Measurements from ENCODE around the gene ARL11.
A peak's percentile ranks its signal among the peaks of the same experiment; 100 is the strongest.

ARL11 gene

GRCh38 chr13:49664606-49665005 lies 36.3 kb downstream of the ARL11 start:
- no peak for DNase-seq (ENCODE audit: extremely low spot score)
- ChIA-PET CTCF (no interaction called here), POLR2A (interaction anchor here (0.7 kb wide), 1 partner anchor 128 kb away, joined by 3 read pairs; the partner anchor contains the start of gene KPNA3)
- TF ChIP-seq ZNF384 (IDR thresholded peaks at IDR 0.05) (no peak), BHLHE40 (IDR thresholded peaks at IDR 0.05; ENCODE audit: borderline replicate concordance) (no peak), SUZ12 (IDR thresholded peaks at IDR 0.05) (no peak), PKNOX1 (IDR thresholded peaks at IDR 0.05) (no peak), FOXK2 (IDR thresholded peaks at IDR 0.05) (no peak), NFRKB (IDR thresholded peaks at IDR 0.05) (no peak), TARDBP (IDR thresholded peaks at IDR 0.05) (no peak), CTBP1 (IDR thresholded peaks at IDR 0.05; ENCODE audit: borderline replicate concordance) (no peak), LEF1 (IDR thresholded peaks at IDR 0.05; ENCODE audit: borderline replicate concordance) (no peak), FOXA1 (IDR thresholded peaks at IDR 0.05) (no peak), SP1 (IDR thresholded peaks at IDR 0.05) (no peak), L3MBTL2 (conservative IDR thresholded peaks at IDR 0.05) (no peak), HDGF (IDR thresholded peaks at IDR 0.05; ENCODE audit: borderline replicate concordance) (no peak), FOXM1 (IDR thresholded peaks at IDR 0.05; ENCODE audit: borderline replicate concordance) (no peak), ELF4 (IDR thresholded peaks at IDR 0.05) (no peak)

- CTCF ChIA-PET, result no interaction called here
- DNase-seq (ENCODE audit: extremely low spot score), result no peak
These were observed 39.5 kb downstream of the ARL11 start for GRCh38 chr13:49667773-49668172.

GRCh38 chr13:49669735-49670309 lies 41.5 kb downstream of the ARL11 start:
- CTCF ChIA-PET, result no interaction called here
- DNase-seq (ENCODE audit: extremely low spot score), result peak; percentile 75
- TF ChIP-seq BHLHE40 (IDR thresholded peaks at IDR 0.05; ENCODE audit: borderline replicate concordance) (no peak), LEF1 (IDR thresholded peaks at IDR 0.05; ENCODE audit: borderline replicate concordance) (no peak), SP1 (IDR thresholded peaks at IDR 0.05) (no peak), FOXA1 (IDR thresholded peaks at IDR 0.05) (no peak), PKNOX1 (IDR thresholded peaks at IDR 0.05) (no peak), ZNF384 (IDR thresholded peaks at IDR 0.05) (no peak), SUZ12 (IDR thresholded peaks at IDR 0.05) (no peak), FOXK2 (IDR thresholded peaks at IDR 0.05) (no peak), HDGF (IDR thresholded peaks at IDR 0.05; ENCODE audit: borderline replicate concordance) (no peak), L3MBTL2 (conservative IDR thresholded peaks at IDR 0.05) (no peak), NFRKB (IDR thresholded peaks at IDR 0.05) (no peak), ELF4 (IDR thresholded peaks at IDR 0.05) (no peak)

More at GRCh38 chr13:49667773-49668172, 39.5 kb downstream of the ARL11 start:
- POLR2A ChIA-PET, result no interaction called here
- TF ChIP-seq L3MBTL2 (conservative IDR thresholded peaks at IDR 0.05) (no peak), HDGF (IDR thresholded peaks at IDR 0.05; ENCODE audit: borderline replicate concordance) (no peak), PKNOX1 (IDR thresholded peaks at IDR 0.05) (no peak), LEF1 (IDR thresholded peaks at IDR 0.05; ENCODE audit: borderline replicate concordance) (no peak), ZNF384 (IDR thresholded peaks at IDR 0.05) (no peak), TARDBP (IDR thresholded peaks at IDR 0.05) (no peak), FOXA1 (IDR thresholded peaks at IDR 0.05) (no peak), BHLHE40 (IDR thresholded peaks at IDR 0.05; ENCODE audit: borderline replicate concordance) (no peak), FOXM1 (IDR thresholded peaks at IDR 0.05; ENCODE audit: borderline replicate concordance) (no peak), NFRKB (IDR thresholded peaks at IDR 0.05) (no peak), FOXK2 (IDR thresholded peaks at IDR 0.05) (no peak), ARNT (IDR thresholded peaks at IDR 0.05) (no peak), SP1 (IDR thresholded peaks at IDR 0.05) (no peak), CTBP1 (IDR thresholded peaks at IDR 0.05; ENCODE audit: borderline replicate concordance) (no peak), SUZ12 (IDR thresholded peaks at IDR 0.05) (no peak), ELF4 (IDR thresholded peaks at IDR 0.05) (no peak)

GRCh38 chr13:49670828-49671227 lies 42.5 kb downstream of the ARL11 start:
- ChIA-PET POLR2A (interaction anchor here (1.8 kb wide), 1 partner anchor 122 kb away, joined by 8 read pairs; the partner anchor contains the start of gene KPNA3), CTCF (no interaction called here)

More at GRCh38 chr13:49669735-49670309, 41.5 kb downstream of the ARL11 start:
- POLR2A ChIA-PET, result interaction anchor here (1.8 kb wide), 1 partner anchor 123 kb away, joined by 8 read pairs; the partner anchor contains the start of gene KPNA3

GRCh38 chr13:49676581-49677298 lies 48.4 kb downstream of the ARL11 start:
- ChIA-PET POLR2A (interaction anchor here (1.0 kb wide), 1 partner anchor 12 kb away, joined by 3 read pairs; no protein-coding TSS in a partner anchor), CTCF (no interaction called here)
- no peak for DNase-seq (ENCODE audit: extremely low spot score)
- TF ChIP-seq CTBP1 (IDR thresholded peaks at IDR 0.05; ENCODE audit: borderline replicate concordance) (no peak), FOXK2 (IDR thresholded peaks at IDR 0.05) (no peak), HDGF (IDR thresholded peaks at IDR 0.05; ENCODE audit: borderline replicate concordance) (no peak), FOXM1 (IDR thresholded peaks at IDR 0.05; ENCODE audit: borderline replicate concordance) (no peak), BHLHE40 (IDR thresholded peaks at IDR 0.05; ENCODE audit: borderline replicate concordance) (no peak), ELF4 (IDR thresholded peaks at IDR 0.05) (no peak), ZNF384 (IDR thresholded peaks at IDR 0.05) (no peak), PKNOX1 (IDR thresholded peaks at IDR 0.05) (no peak), FOXA1 (IDR thresholded peaks at IDR 0.05) (no peak), L3MBTL2 (conservative IDR thresholded peaks at IDR 0.05) (no peak), SP1 (IDR thresholded peaks at IDR 0.05) (no peak), TARDBP (IDR thresholded peaks at IDR 0.05) (no peak), LEF1 (IDR thresholded peaks at IDR 0.05; ENCODE audit: borderline replicate concordance) (no peak), SUZ12 (IDR thresholded peaks at IDR 0.05) (no peak), ARNT (IDR thresholded peaks at IDR 0.05) (no peak), NFRKB (IDR thresholded peaks at IDR 0.05) (no peak)

More at GRCh38 chr13:49670828-49671227, 42.5 kb downstream of the ARL11 start:
- DNase-seq (ENCODE audit: extremely low spot score), result no peak
- TF ChIP-seq SUZ12 (IDR thresholded peaks at IDR 0.05) (no peak), SP1 (IDR thresholded peaks at IDR 0.05) (no peak)
